ENCODE data around the gene ATXN1. TPM values are rescaled to one million over a fixed set of nuclear protein-coding genes. Genes with fewer than 3 reads are reported as not detected.
"Not testable (repeated sequence)": the region's sequence is repeated elsewhere in the genome, so short reads cannot be mapped to it uniquely, and the experiment has no call there.

ATXN1 gene
- total RNA-seq, 1 donor, result 48.5 TPM

DNA sequence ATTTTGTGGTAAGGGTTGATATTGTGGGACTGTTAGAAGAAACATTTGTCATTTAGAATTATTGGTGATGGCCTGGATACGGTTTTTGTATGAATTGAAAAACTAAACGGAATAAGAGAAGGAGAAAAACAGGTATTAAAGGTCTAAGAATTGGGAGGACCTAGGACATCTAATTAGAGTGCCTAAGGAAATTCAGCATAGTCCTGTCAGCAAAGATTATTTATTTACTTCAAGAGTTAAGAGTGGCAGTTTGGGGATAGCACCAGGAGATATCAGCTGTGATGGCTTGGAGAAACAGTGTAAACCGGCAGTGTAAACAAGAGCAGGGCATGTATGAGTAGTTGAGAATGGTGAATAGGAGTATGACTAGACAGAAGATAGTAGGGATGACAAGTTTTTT is 501.7 kb downstream of the ATXN1 start:
- not testable (repeated sequence) for H3K9me3 ChIP-seq (ENCODE audit: low read depth, low read length); H3K27ac ChIP-seq (ENCODE audit: low read depth, low read length); H4K20me1 ChIP-seq (ENCODE audit: insufficient read depth, low read length); H3K4me1 ChIP-seq (ENCODE audit: insufficient read depth, low read length); H3K79me2 ChIP-seq (ENCODE audit: insufficient read depth, low read length); H3K36me3 ChIP-seq (ENCODE audit: insufficient read depth, low read length); DNase-seq (ENCODE audit: insufficient read length, low spot score, missing footprints); H3K4me2 ChIP-seq (ENCODE audit: insufficient read depth, low read length); H2AFZ ChIP-seq (ENCODE audit: low read length); H3K4me3 ChIP-seq (ENCODE audit: insufficient read depth, low read length); H3K27me3 ChIP-seq (ENCODE audit: insufficient read depth, low read length)

DNA sequence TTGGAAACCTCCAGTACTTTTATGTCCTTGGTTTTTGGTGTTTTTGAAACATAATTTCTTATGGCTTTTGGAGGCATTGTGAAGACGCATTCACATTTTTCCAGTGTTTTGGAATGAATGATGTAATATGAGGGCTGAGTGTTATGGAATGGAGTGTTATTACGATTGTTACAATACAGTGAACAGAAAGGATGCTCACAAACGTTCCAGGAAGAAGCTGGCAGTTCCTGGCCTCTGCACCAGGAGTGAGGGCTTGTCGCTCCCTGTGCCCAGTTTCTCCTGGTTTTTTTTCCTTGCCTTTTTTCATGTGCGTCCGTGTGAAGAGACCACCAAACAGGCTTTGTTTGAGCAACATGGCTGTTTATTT is 502.6 kb downstream of the ATXN1 start:
- Histone ChIP-seq H3K9me3 (ENCODE audit: low read depth, low read length) (no peaks in the 10 kb centered on the region), H3K4me1 (ENCODE audit: insufficient read depth, low read length) (no peaks in the 10 kb centered on the region), H2AFZ (ENCODE audit: low read length) (no peak overlapping the region), H4K20me1 (ENCODE audit: insufficient read depth, low read length) (no peaks in the 10 kb centered on the region), H3K4me3 (ENCODE audit: insufficient read depth, low read length) (no peak overlapping the region), H3K4me2 (ENCODE audit: insufficient read depth, low read length) (no peak overlapping the region), H3K27ac (ENCODE audit: low read depth, low read length) (no peak overlapping the region), H3K27me3 (ENCODE audit: insufficient read depth, low read length) (no peaks in the 10 kb centered on the region), H3K36me3 (ENCODE audit: insufficient read depth, low read length) (no peaks in the 10 kb centered on the region), H3K79me2 (ENCODE audit: insufficient read depth, low read length) (no peaks in the 10 kb centered on the region)
- TF ChIP-seq, protein P1, sequence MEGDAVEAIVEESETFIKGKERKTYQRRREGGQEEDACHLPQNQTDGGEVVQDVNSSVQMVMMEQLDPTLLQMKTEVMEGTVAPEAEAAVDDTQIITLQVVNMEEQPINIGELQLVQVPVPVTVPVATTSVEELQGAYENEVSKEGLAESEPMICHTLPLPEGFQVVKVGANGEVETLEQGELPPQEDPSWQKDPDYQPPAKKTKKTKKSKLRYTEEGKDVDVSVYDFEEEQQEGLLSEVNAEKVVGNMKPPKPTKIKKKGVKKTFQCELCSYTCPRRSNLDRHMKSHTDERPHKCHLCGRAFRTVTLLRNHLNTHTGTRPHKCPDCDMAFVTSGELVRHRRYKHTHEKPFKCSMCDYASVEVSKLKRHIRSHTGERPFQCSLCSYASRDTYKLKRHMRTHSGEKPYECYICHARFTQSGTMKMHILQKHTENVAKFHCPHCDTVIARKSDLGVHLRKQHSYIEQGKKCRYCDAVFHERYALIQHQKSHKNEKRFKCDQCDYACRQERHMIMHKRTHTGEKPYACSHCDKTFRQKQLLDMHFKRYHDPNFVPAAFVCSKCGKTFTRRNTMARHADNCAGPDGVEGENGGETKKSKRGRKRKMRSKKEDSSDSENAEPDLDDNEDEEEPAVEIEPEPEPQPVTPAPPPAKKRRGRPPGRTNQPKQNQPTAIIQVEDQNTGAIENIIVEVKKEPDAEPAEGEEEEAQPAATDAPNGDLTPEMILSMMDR (IDR thresholded peaks at IDR 0.05; ENCODE audit: extremely low read depth, low read depth, low read length), result no peak
- no peak for DNase-seq (ENCODE audit: insufficient read length, low spot score, missing footprints)

DNA sequence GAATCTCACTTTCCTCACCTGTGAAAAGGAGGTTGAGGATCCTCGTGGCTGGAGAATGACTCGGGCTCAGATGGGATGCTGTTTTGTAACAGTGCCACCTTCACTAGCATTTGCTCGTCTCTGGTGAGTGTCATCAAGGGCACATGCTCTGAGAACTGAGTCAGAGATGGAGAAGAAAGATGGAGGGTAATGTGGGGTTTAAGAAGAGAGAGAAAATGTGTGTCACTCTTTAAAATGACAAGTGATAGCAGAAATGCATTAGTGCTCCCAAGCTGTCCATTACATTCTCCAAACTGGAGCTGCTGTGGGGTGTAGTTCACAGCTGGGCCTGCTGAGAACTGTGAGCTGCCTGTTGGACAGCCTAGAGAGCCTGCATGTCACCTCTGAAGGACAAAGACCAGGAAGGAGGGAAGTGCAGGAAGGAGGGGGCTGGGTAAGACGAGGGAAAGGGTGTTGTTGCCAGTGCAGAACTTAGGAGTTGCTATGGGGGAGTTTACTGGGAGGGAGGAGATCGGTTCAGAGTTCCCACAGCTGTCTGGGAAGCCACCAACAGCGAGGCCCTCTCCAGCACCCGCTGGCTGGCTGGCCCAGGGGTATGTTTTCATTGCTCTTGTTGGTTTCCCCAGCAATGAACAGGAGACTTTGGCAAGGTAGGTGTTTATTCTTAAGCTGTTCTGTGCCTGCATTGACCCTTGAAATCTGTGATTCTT is 503.1 kb downstream of the ATXN1 start:
- DNase-seq (ENCODE audit: insufficient read length, low spot score, missing footprints), result peak; percentile 62

DNA sequence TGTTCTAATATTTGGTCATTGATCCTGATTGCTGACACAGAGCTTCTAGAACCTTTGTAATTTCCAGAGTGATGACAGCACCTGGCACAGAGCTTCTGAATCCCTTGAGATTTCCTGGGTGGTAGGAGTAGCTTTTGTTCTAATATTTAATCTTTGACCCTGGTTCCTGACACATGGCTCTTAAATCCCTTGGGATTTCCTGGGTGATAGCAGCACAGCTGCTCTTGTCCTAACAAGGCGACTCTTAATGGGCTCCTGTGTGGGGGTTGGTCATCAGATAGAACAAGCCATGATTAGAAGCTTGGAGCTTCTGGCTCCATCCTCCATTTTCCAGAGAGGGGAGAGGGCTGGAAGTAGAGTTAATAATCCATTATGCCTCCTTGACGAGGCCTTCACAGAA is 504.5 kb downstream of the ATXN1 start:
- no peaks in the 10 kb centered on the region for H4K20me1 ChIP-seq (ENCODE audit: insufficient read depth, low read length)
- no peaks in the 10 kb centered on the region for H3K36me3 ChIP-seq (ENCODE audit: insufficient read depth, low read length)
- TF ChIP-seq, protein P1 (IDR thresholded peaks at IDR 0.05; ENCODE audit: extremely low read depth, low read depth, low read length), result no peak
- no peak overlapping the region for H3K27ac ChIP-seq (ENCODE audit: low read depth, low read length)
- no peaks in the 10 kb centered on the region for H3K4me1 ChIP-seq (ENCODE audit: insufficient read depth, low read length)
- H2AFZ ChIP-seq (ENCODE audit: low read length), result no peak overlapping the region
- no peaks in the 10 kb centered on the region for H3K9me3 ChIP-seq (ENCODE audit: low read depth, low read length)
- H3K27me3 ChIP-seq (ENCODE audit: insufficient read depth, low read length), result no peaks in the 10 kb centered on the region
- no peaks in the 10 kb centered on the region for H3K79me2 ChIP-seq (ENCODE audit: insufficient read depth, low read length)
- no peak overlapping the region for H3K4me2 ChIP-seq (ENCODE audit: insufficient read depth, low read length)
- H3K4me3 ChIP-seq (ENCODE audit: insufficient read depth, low read length), result no peak overlapping the region
- no peak for DNase-seq (ENCODE audit: insufficient read length, low spot score, missing footprints)

More for the DNA sequence above, 503.1 kb downstream of the ATXN1 start:
- Histone ChIP-seq H3K4me3 (ENCODE audit: insufficient read depth, low read length) (no peak overlapping the region), H3K27me3 (ENCODE audit: insufficient read depth, low read length) (no peaks in the 10 kb centered on the region), H3K27ac (ENCODE audit: low read depth, low read length) (no peak overlapping the region), H2AFZ (ENCODE audit: low read length) (no peak overlapping the region), H3K9me3 (ENCODE audit: low read depth, low read length) (no peaks in the 10 kb centered on the region), H3K4me1 (ENCODE audit: insufficient read depth, low read length) (no peaks in the 10 kb centered on the region), H3K79me2 (ENCODE audit: insufficient read depth, low read length) (no peaks in the 10 kb centered on the region), H4K20me1 (ENCODE audit: insufficient read depth, low read length) (no peaks in the 10 kb centered on the region), H3K36me3 (ENCODE audit: insufficient read depth, low read length) (no peaks in the 10 kb centered on the region), H3K4me2 (ENCODE audit: insufficient read depth, low read length) (no peak overlapping the region)
- TF ChIP-seq, protein P1 (IDR thresholded peaks at IDR 0.05; ENCODE audit: extremely low read depth, low read depth, low read length), result no peak
